Measurements from ENCODE around the gene DNAJC5.
"Not testable (repeated sequence)": the region's sequence is repeated elsewhere in the genome, so short reads cannot be mapped to it uniquely, and the experiment has no call there.

DNAJC5 gene

DNA sequence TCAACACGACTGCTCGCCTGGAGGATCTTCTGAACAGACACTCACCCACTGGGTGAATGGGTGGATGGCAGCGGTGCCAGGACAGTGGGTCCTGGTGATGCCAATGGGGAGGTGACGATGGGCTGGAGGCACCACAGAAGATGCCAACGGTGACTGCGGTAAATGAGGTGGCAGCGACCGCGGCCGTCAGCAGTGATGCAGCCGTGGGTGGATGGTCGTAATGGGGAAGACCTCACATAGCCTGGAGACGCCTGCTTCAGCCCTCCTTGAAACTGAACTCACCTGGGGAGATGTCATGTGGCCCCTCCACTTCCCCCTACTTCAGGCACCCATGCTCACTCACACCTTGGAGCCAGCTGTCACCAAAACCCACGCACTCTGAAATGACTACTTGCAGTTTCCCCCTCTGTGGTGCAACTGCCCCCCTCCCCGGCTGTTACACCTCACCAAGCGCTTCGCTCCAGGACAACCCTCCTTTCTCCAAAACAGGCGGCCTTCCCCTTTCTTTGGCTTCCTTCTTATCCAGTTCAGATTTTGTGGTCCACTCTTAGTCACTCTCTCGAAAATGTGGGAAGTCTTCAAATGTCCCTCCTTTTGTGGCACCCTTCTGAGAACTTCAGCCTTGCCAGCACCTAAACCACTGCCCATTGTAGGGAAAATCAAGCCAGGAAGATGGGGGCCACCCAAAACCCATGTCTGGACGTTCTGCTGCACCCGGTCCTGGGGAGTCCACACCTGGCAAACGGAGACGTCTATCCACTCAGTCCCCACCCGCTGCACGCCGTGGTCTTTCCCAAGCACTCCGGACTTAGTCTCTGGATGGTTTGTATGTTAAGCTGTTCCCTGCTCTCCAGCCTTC is 44.0 kb upstream of the DNAJC5 start:
- no peaks in the 10 kb centered on the region for H3K27me3 Mint-ChIP-seq (ENCODE audit: low read depth)
- no peaks in the 10 kb centered on the region for H3K9me3 Mint-ChIP-seq
- H3K4me1 Mint-ChIP-seq: peaks cover 10% of the 10 kb centered on the region
- H3K4me3 Mint-ChIP-seq: peak overlapping the region in 1 of 3 experiments; percentile 2
- peak overlapping the region; percentile 62 to 78 (median 78) for H3K27ac Mint-ChIP-seq
- TF ChIP-seq CTCF (IDR thresholded peaks at IDR 0.05; ENCODE audit: unreplicated experiment in 3 of 3): no peak
- no peaks in the 10 kb centered on the region for H3K36me3 Mint-ChIP-seq (ENCODE audit: low read depth)

DNA sequence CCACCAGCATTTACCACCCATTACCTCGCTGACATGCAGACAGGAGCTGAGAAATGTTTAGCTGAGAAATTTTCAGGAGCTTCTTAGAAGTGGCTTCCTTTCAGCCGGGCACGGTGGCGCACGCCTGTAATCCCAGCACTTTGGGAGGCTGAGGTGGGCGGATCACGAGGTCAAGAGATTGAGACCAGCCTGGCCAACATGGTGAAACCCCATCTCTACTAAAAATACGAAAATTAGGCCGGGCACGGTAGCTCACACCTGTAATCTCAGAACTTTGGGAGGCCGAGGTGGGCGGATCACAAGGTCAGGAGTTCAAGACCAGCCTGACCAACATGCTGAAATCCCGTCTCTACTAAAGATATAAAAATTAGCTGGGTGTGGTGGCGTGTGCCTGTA is 43.4 kb upstream of the DNAJC5 start:
- H3K4me3 Mint-ChIP-seq; H3K9me3 Mint-ChIP-seq; H3K27me3 Mint-ChIP-seq (ENCODE audit: low read depth); H3K36me3 Mint-ChIP-seq (ENCODE audit: low read depth); H3K4me1 Mint-ChIP-seq: not testable (repeated sequence)
- peak overlapping the region; percentile 62 to 78 (median 78) for H3K27ac Mint-ChIP-seq

DNA sequence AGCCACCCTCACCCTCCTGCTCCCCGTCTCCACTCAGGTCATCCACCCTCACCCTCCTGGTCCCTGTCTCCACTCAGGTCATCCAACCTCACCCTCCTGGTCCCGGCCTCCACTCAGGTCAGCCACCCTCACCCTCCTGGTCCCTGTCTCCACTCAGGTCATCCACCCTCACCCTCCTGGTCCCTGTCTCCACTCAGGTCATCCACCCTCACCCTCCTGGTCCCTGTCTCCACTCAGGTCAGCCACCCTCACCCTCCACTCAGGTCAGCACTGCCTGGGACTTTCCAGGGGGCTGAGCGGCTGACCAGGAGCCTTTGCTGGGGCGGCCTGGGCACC is 41.2 kb upstream of the DNAJC5 start:
- H3K9me3 Mint-ChIP-seq: not testable (repeated sequence)
- H3K4me1 Mint-ChIP-seq: peaks cover 30% of the 10 kb centered on the region

GRCh38 chr20:63854069-63854765 is 40.7 kb upstream of the DNAJC5 start:
- Mint-ChIP-seq H3K4me1 (peaks cover 35% of the 10 kb centered on the region), H3K36me3 (ENCODE audit: low read depth) (no peaks in the 10 kb centered on the region), H3K27ac (peak overlapping the region; percentile 33 to 67 (median 35)), H3K4me3 (no peak overlapping the region), H3K9me3 (no peaks in the 10 kb centered on the region), H3K27me3 (ENCODE audit: low read depth) (no peaks in the 10 kb centered on the region)
- no peak for TF ChIP-seq CTCF (IDR thresholded peaks at IDR 0.05; ENCODE audit: unreplicated experiment in 3 of 3)

More for the DNA sequence above, 41.2 kb upstream of the DNAJC5 start:
- not testable (repeated sequence) for H3K4me3 Mint-ChIP-seq; H3K27me3 Mint-ChIP-seq (ENCODE audit: low read depth); H3K36me3 Mint-ChIP-seq (ENCODE audit: low read depth)
- peak overlapping the region; percentile 71 to 78 (median 74) for H3K27ac Mint-ChIP-seq

DNA sequence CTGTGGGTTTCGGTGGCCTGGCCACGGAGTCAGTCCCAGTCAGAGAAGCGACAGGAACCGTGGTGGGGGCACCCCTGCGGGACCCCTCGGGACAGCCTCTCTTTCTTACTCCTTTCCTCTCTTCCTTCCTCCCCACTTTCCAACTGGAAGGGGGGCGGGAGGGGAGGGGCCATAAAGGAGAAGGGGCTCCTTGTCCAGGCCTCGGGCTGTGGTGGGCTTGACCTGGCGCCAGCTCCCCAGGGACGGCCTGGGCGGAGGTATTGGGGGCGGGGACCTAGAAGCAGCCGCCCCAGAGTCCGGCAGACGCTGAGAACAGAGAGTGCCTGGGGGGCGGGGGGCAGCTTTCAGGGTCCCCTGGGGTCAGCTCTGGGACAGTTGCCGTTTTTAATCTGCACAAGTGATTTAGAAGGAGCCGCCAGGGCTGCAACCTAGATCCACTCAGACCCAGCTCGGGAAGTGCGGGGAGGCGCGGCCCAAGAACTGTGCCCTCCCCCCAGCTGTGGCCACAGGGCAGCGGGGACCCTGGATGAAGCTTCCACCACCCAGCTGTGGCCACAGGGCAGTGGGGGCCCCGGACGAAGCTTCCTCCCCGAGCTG is 40.1 kb upstream of the DNAJC5 start:
- H3K4me3 Mint-ChIP-seq: peak overlapping the region in 1 of 3 experiments; percentile 15
- no peaks in the 10 kb centered on the region for H3K9me3 Mint-ChIP-seq
- no peaks in the 10 kb centered on the region for H3K36me3 Mint-ChIP-seq (ENCODE audit: low read depth)
- H3K27ac Mint-ChIP-seq: peak overlapping the region; percentile 33 to 67 (median 54)
- no peaks in the 10 kb centered on the region for H3K27me3 Mint-ChIP-seq (ENCODE audit: low read depth)
- no peak for TF ChIP-seq CTCF (IDR thresholded peaks at IDR 0.05; ENCODE audit: unreplicated experiment in 3 of 3)
- H3K4me1 Mint-ChIP-seq: peaks cover 37% of the 10 kb centered on the region

DNA sequence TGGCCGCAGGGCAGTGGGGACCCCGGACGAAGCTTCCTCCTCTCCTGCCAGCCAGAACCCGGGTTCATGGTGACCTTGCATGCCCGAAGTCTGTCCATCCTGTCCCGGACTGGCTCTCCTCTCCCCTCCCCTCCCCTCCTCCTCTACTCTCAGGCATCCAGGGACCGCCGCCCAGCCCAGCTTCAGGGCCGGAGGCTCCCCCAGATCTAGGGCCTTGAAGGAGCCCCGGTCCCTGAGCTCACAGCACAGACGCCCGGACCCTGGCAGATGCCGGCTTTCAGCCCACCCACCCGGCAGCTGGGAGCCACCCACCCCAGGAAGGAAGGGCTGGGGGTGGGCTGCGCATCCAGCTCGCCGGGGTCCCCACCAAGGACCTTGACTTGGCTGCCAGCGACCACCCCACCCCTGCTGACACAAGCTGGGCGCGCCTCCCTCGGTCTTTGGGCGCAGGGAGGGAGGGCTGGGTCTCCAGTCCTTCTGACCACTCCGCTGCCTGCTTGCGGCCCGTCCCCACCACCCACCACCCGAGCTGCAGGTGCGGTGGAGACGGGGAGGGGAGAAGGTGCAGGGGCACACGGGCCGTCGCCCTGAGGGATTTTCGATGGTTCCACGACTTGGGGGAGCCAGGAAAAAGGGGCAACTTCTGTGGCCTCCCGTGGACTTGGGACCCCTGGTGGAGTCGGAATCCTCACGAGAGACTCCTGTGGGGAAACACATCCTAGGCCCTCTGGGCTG is 39.4 kb upstream of the DNAJC5 start:
- Mint-ChIP-seq H3K27ac (peak overlapping the region in 2 of 3 experiments; percentile 67 to 93), H3K4me3 (no peak overlapping the region), H3K4me1 (peaks cover 35% of the 10 kb centered on the region), H3K36me3 (ENCODE audit: low read depth) (no peaks in the 10 kb centered on the region), H3K27me3 (ENCODE audit: low read depth) (no peaks in the 10 kb centered on the region), H3K9me3 (no peaks in the 10 kb centered on the region)
- no peak for TF ChIP-seq CTCF (IDR thresholded peaks at IDR 0.05; ENCODE audit: unreplicated experiment in 3 of 3)
